ENCODE measurements around the gene COX17. TPM values are rescaled to one million over a fixed set of nuclear protein-coding genes. Genes with fewer than 3 reads are reported as not detected.

The COX17 gene
- total RNA-seq, 2 experiments from 2014 or later, result 108 to 112 TPM

GRCh38 chr3:119672776-119673175 lies 4.4 kb downstream of the COX17 start:
- intact Hi-C loops (cut with micrococcal nuclease), result no loop called here
- peaks cover 40% of the 10 kb centered on the region for H3K36me3 Mint-ChIP-seq
- ChIA-PET POLR2A (interaction anchor here (0.8 to 1.3 kb wide), 2 partner anchors 93 to 209 kb away, joined by 3 read pairs; partner anchors contain the start of gene TMEM39A), CTCF (interaction anchor here (0.7 to 2.6 kb wide), 8 partner anchors 8 to 174 kb away, joined by 3 to 12 read pairs (median 4); partner anchors contain the start of gene TIMMDC1)
- peaks cover 42% of the 10 kb centered on the region for H3K4me1 Mint-ChIP-seq (ENCODE audit: low read depth)
- no peaks in the 10 kb centered on the region for H3K27me3 Mint-ChIP-seq
- H3K9me3 Mint-ChIP-seq, result no peaks in the 10 kb centered on the region
- DNase-seq, result no peak
- H3K4me3 Mint-ChIP-seq, result no peak overlapping the region
- H3K27ac Mint-ChIP-seq, result peak overlapping the region; percentile 2

GRCh38 chr3:119669906-119670570 lies 7.2 kb downstream of the COX17 start:
- DNase-seq, result no peak
- Mint-ChIP-seq H3K36me3 (peaks cover 37% of the 10 kb centered on the region), H3K4me1 (ENCODE audit: low read depth) (peaks cover 21% of the 10 kb centered on the region), H3K27me3 (no peaks in the 10 kb centered on the region), H3K27ac (peak overlapping the region; percentile 49), H3K9me3 (no peaks in the 10 kb centered on the region), H3K4me3 (no peak overlapping the region)
- intact Hi-C loops (cut with micrococcal nuclease), result no loop called here
- POLR2A ChIA-PET, result no interaction called here
- CTCF ChIA-PET, result interaction anchor here (0.6 to 0.8 kb wide), 2 partner anchors 10 to 787 kb away, joined by 3 read pairs; no protein-coding TSS in a partner anchor

- H3K9me3 Mint-ChIP-seq, result no peaks in the 10 kb centered on the region
- ChIA-PET CTCF (interaction anchor here (0.7 to 1.2 kb wide), 2 partner anchors 10 to 751 kb away, joined by 3 read pairs; no protein-coding TSS in a partner anchor), POLR2A (no interaction called here)
- H3K4me3 Mint-ChIP-seq, result no peak overlapping the region
- no peak overlapping the region for H3K27ac Mint-ChIP-seq
- peaks cover 20% of the 10 kb centered on the region for H3K36me3 Mint-ChIP-seq
- no peaks in the 10 kb centered on the region for H3K27me3 Mint-ChIP-seq
- DNase-seq, result no peak
- H3K4me1 Mint-ChIP-seq (ENCODE audit: low read depth), result peaks cover 5% of the 10 kb centered on the region
- intact Hi-C loops (cut with micrococcal nuclease), result no loop called here
Measured at GRCh38 chr3:119665954-119666559, 11.1 kb downstream of the COX17 start.

- CTCF ChIA-PET, result interaction anchor here (1.0 kb wide), 1 partner anchor 64 kb away, joined by 4 read pairs; no protein-coding TSS in a partner anchor
Measured at GRCh38 chr3:119664850-119665379, 12.3 kb downstream of the COX17 start.

GRCh38 chr3:119664370-119664769 lies 12.8 kb downstream of the COX17 start:
- Mint-ChIP-seq H3K4me3 (no peak overlapping the region), H3K27me3 (no peaks in the 10 kb centered on the region), H3K9me3 (no peaks in the 10 kb centered on the region), H3K36me3 (peaks cover 14% of the 10 kb centered on the region), H3K4me1 (ENCODE audit: low read depth) (no peaks in the 10 kb centered on the region), H3K27ac (no peak overlapping the region)
- DNase-seq, result no peak
- intact Hi-C loops (cut with micrococcal nuclease), result no loop called here
- ChIA-PET POLR2A (no interaction called here), CTCF (interaction anchor here (1.0 kb wide), 1 partner anchor 64 kb away, joined by 4 read pairs; no protein-coding TSS in a partner anchor)

More at GRCh38 chr3:119664850-119665379, 12.3 kb downstream of the COX17 start:
- POLR2A ChIA-PET, result no interaction called here
- Mint-ChIP-seq H3K4me1 (ENCODE audit: low read depth) (peaks cover 2% of the 10 kb centered on the region), H3K36me3 (peaks cover 14% of the 10 kb centered on the region), H3K27me3 (no peaks in the 10 kb centered on the region), H3K4me3 (no peak overlapping the region), H3K9me3 (no peaks in the 10 kb centered on the region), H3K27ac (no peak overlapping the region)
- no peak for DNase-seq
- intact Hi-C loops (cut with micrococcal nuclease), result no loop called here

GRCh38 chr3:119663885-119664284 lies 13.3 kb downstream of the COX17 start:
- ChIA-PET POLR2A (no interaction called here), CTCF (interaction anchor here (0.5 to 1.4 kb wide), 2 partner anchors 27 to 289 kb away, joined by 3 read pairs; no protein-coding TSS in a partner anchor)
- no peaks in the 10 kb centered on the region for H3K27me3 Mint-ChIP-seq
- H3K27ac Mint-ChIP-seq, result peak overlapping the region; percentile 51
- H3K9me3 Mint-ChIP-seq, result no peaks in the 10 kb centered on the region
- no peak overlapping the region for H3K4me3 Mint-ChIP-seq
- peaks cover 14% of the 10 kb centered on the region for H3K36me3 Mint-ChIP-seq
- intact Hi-C loops (cut with micrococcal nuclease), result no loop called here
- DNase-seq, result no peak
- no peaks in the 10 kb centered on the region for H3K4me1 Mint-ChIP-seq (ENCODE audit: low read depth)

GRCh38 chr3:119662604-119663373 lies 14.4 kb downstream of the COX17 start:
- H3K27ac Mint-ChIP-seq, result no peak overlapping the region
- no peaks in the 10 kb centered on the region for H3K9me3 Mint-ChIP-seq
- no peak overlapping the region for H3K4me3 Mint-ChIP-seq
- H3K36me3 Mint-ChIP-seq, result peaks cover 13% of the 10 kb centered on the region
- DNase-seq, result no peak
- ChIA-PET POLR2A (no interaction called here), CTCF (interaction anchor here (1.4 kb wide), 1 partner anchor 26 kb away, joined by 3 read pairs; no protein-coding TSS in a partner anchor)
- H3K27me3 Mint-ChIP-seq, result no peaks in the 10 kb centered on the region
- no peaks in the 10 kb centered on the region for H3K4me1 Mint-ChIP-seq (ENCODE audit: low read depth)
- intact Hi-C loops (cut with micrococcal nuclease), result no loop called here

GRCh38 chr3:119660474-119661440 lies 16.4 kb downstream of the COX17 start, which contains the start of gene POPDC2:
Gene POPDC2, minus strand, starts transcription at chr3:119660589. Its CDS starts 166 bp downstream, at chr3:119660423.
- no peak within 1 kb of the TSS for H3K27ac Mint-ChIP-seq
- intact Hi-C loops (cut with micrococcal nuclease), result no loop called here
- no peak within 1 kb of the TSS for H3K4me3 Mint-ChIP-seq
- no peaks in the 10 kb centered on the region for H3K27me3 Mint-ChIP-seq
- no peaks in the 10 kb centered on the region for H3K4me1 Mint-ChIP-seq (ENCODE audit: low read depth)
- no peak for DNase-seq
- POLR2A ChIA-PET, result no interaction called here
- peaks cover 10% of the 10 kb centered on the region for H3K36me3 Mint-ChIP-seq
- no peaks in the 10 kb centered on the region for H3K9me3 Mint-ChIP-seq
- CTCF ChIA-PET, result no interaction called here

GRCh38 chr3:119659606-119660291 lies 17.5 kb downstream of the COX17 start:
- Mint-ChIP-seq H3K9me3 (no peaks in the 10 kb centered on the region), H3K27ac (no peak overlapping the region), H3K4me1 (ENCODE audit: low read depth) (no peaks in the 10 kb centered on the region), H3K36me3 (peaks cover 10% of the 10 kb centered on the region), H3K27me3 (no peaks in the 10 kb centered on the region), H3K4me3 (no peak overlapping the region)
- CTCF ChIA-PET, result no interaction called here
- intact Hi-C loops (cut with micrococcal nuclease), result no loop called here
- POLR2A ChIA-PET, result no interaction called here
- no peak for DNase-seq

- Mint-ChIP-seq H3K36me3 (peaks cover 10% of the 10 kb centered on the region), H3K4me3 (no peak overlapping the region), H3K27ac (no peak overlapping the region), H3K27me3 (no peaks in the 10 kb centered on the region), H3K9me3 (no peaks in the 10 kb centered on the region), H3K4me1 (ENCODE audit: low read depth) (no peaks in the 10 kb centered on the region)
- ChIA-PET CTCF (no interaction called here), POLR2A (no interaction called here)
- intact Hi-C loops (cut with micrococcal nuclease), result no loop called here
- no peak for DNase-seq
Measured at GRCh38 chr3:119658994-119659393, 18.2 kb downstream of the COX17 start.

Measured in activated CD4-positive, alpha-beta memory T cell treated with anti-CD3 and anti-CD28 coated beads for 36 hours (primary cell).